HG03342 (cell line): ENCODE measurements around the gene KLRC3.
"Not testable (repeated sequence)": the region's sequence is repeated elsewhere in the genome, so short reads cannot be mapped to it uniquely, and the experiment has no call there.

Source experiments
- ATAC-seq: cut with Tn5 transposase; IDR thresholded peaks from one replicate; pipeline ENCODE4 v1.9.1; 2021; ENCODE audit warnings: mild to moderate bottlenecking, moderate library complexity; ENCODE audit not compliant: unreplicated experiment

KLRC3 gene

GRCh38 chr12:10369557-10370415 is 50.6 kb downstream of the KLRC3 start:
- ATAC-seq = no peak

GRCh38 chr12:10368206-10369171 is 51.9 kb downstream of the KLRC3 start:
- no peak for ATAC-seq

GRCh38 chr12:10367714-10368113 is 52.7 kb downstream of the KLRC3 start:
- ATAC-seq = not testable (repeated sequence)

GRCh38 chr12:10366875-10367274 is 53.5 kb downstream of the KLRC3 start:
- no peak for ATAC-seq

- no peak for ATAC-seq
Observed at GRCh38 chr12:10365696-10366405, 54.5 kb downstream of the KLRC3 start.

GRCh38 chr12:10364815-10365622 is 55.4 kb downstream of the KLRC3 start:
- ATAC-seq = peak; percentile 62

GRCh38 chr12:10363914-10364814 is 56.2 kb downstream of the KLRC3 start:
- peak; percentile 90 for ATAC-seq

GRCh38 chr12:10363658-10363913 is 56.8 kb downstream of the KLRC3 start:
- no peak for ATAC-seq

GRCh38 chr12:10362828-10363657 is 57.4 kb downstream of the KLRC3 start:
- no peak for ATAC-seq

- ATAC-seq = no peak
Observed at GRCh38 chr12:10362325-10362724, 58.1 kb downstream of the KLRC3 start.
